Measurements from ENCODE around the gene SMIM11.
"Not testable (repeated sequence)": the region's sequence is repeated elsewhere in the genome, so short reads cannot be mapped to it uniquely, and the experiment has no call there.

DNA sequence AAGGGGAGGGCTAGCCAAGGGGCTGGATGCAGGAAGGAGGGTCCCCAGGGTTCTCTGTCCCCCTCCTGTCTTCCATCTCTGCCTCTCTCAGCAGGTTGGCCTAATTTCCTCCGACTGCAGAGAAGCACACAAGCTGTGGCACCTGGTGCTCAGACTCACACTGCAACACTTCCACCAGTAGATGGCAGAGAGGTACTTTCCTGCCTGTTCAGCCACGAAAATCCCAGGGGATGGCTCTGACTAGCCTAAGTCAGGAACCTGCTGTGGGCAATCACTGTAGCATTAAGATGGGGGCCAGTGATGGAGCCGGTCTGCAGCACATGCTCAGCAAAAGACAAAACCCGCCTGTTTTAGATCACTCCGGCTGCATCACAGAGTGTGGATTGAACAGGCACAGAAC lies 54.4 kb downstream of the SMIM11 start:
- TF ChIP-seq, protein P1, sequence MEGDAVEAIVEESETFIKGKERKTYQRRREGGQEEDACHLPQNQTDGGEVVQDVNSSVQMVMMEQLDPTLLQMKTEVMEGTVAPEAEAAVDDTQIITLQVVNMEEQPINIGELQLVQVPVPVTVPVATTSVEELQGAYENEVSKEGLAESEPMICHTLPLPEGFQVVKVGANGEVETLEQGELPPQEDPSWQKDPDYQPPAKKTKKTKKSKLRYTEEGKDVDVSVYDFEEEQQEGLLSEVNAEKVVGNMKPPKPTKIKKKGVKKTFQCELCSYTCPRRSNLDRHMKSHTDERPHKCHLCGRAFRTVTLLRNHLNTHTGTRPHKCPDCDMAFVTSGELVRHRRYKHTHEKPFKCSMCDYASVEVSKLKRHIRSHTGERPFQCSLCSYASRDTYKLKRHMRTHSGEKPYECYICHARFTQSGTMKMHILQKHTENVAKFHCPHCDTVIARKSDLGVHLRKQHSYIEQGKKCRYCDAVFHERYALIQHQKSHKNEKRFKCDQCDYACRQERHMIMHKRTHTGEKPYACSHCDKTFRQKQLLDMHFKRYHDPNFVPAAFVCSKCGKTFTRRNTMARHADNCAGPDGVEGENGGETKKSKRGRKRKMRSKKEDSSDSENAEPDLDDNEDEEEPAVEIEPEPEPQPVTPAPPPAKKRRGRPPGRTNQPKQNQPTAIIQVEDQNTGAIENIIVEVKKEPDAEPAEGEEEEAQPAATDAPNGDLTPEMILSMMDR (IDR thresholded peaks at IDR 0.05; ENCODE audit: low read depth, low read length, poor library complexity, severe bottlenecking), result not testable (repeated sequence)
- TF ChIP-seq EZH2phosphoT487 (IDR thresholded peaks at IDR 0.05; ENCODE audit: borderline replicate concordance, low read length), result not testable (repeated sequence)

All from DOHH2 (cell line).